GM12875 (cell line): ENCODE results near the gene SLC10A7.

Source experiments
- H3K4me3 ChIP-seq: one replicate; pipeline ENCODE4 v1.5.1; 2011; ENCODE audit warnings: low read depth, low read length, control low read depth
- CTCF ChIP-seq: IDR thresholded peaks from 2 replicates; pipeline ENCODE4 v1.5.1; 2011; ENCODE audit warnings: low read depth, mild to moderate bottlenecking, control low read depth, inconsistent platforms, low read length, moderate library complexity, borderline replicate concordance; ENCODE audit not compliant: insufficient read depth

The SLC10A7 gene

DNA sequence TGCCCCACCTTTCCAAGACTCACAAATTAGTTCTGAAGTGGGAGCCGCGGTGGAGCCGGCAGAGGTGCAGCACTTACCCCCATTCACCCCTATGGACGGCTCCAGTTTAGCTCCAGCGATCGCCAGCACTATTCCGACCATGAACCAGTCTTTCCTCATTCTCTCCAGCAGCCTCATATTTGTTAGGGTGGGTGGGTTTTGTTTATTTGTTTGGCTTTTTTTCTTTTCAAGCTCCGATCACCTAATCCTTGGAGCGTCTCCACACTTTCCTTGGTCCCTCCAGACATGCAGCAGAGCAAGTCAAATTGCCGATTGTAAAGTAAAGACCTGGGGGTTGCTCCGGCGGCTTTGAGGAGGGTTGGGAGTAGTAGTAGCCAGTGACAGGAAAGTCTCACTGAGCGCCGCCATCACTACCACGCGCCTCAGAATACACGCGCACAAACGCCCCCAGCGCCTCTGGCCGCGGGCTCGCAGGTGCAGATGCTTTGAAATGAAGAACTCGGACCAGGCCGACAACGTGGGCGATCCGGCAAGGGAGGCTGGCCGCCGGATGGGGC is at the start of gene SLC10A7:
SLC10A7 (minus strand) TSS at position 400 of the 557 bp plus-strand sequence; CDS start at position 177, 223 bp downstream.
- peak within 1 kb of the TSS; percentile 73 for H3K4me3 ChIP-seq
- no peak for TF ChIP-seq CTCF

- no peak overlapping the region for H3K4me3 ChIP-seq
- no peak for TF ChIP-seq CTCF
Observed at GRCh38 chr4:146567396-146567795, 45.7 kb upstream of the SLC10A7 start.

DNA sequence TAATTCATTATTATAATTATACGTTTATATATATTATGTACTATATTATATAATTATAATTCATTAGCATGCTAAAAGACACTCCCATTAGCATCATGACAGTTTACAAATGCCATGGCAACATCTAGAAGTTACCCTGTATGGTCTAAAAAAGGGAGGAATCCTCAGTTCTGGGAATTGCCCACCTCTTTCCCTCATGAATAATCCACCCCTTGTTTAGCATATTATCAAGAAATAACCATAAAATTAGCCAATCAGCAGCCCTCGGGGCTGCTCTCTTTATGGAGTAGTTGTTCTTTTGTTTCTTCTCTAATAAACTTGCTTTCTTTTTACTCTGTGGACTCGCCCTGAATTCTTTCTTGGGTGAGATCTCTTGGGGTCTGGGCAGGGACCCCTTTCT is 42.8 kb upstream of the SLC10A7 start:
- TF ChIP-seq CTCF: no peak
- no peak overlapping the region for H3K4me3 ChIP-seq

GRCh38 chr4:146550161-146550560 is 28.4 kb upstream of the SLC10A7 start:
- H3K4me3 ChIP-seq: no peak overlapping the region
- no peak for TF ChIP-seq CTCF

DNA sequence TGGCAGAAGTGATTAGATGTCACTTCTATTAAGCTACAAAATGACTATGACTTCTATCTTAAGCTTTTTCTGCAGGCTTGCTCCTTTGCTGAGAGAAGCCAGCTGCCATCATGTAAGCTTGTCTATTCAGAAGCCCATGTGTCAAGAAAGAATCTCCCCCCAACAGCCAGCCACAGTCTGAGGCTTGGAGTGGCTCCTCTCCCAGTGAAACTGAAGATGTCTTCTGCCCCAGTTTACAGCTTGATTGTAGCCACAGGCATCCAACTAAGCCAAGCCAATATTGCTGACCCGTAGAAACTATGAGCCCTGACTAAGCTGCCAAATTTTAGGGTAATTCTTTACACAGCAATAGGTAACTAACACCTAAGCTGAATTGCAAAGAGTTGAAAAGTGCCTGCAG is 26.7 kb upstream of the SLC10A7 start:
- no peak for TF ChIP-seq CTCF
- H3K4me3 ChIP-seq: no peak overlapping the region

GRCh38 chr4:146545102-146545501 is 23.4 kb upstream of the SLC10A7 start:
- no peak overlapping the region for H3K4me3 ChIP-seq
- TF ChIP-seq CTCF: peak; percentile 44; the same call in 1 of the 2 replicates

DNA sequence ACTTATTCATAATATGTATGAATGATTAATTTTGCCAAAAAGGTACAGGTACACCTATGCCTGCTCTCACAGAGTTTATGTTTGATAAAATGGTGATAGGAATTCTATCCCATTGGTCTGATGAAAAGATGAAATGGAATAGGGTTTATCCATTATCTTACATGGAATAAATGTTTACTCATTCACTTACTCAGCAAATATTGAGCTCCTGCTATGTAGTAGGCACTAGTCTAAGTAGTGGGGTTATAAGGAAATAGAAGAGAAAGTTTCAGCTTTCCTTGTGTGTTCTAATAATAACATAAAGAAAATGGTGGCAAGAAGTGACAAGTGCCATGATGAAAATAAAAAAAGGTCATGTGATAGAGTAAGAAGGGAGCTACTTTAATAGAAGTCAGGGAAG is 12.4 kb upstream of the SLC10A7 start:
- no peak overlapping the region for H3K4me3 ChIP-seq
- no peak for TF ChIP-seq CTCF
